Progenitor cell of endocrine pancreas (in vitro differentiated cells): ENCODE data around the gene LATS2. TPM values are rescaled to one million over a fixed set of nuclear protein-coding genes. Genes with fewer than 3 reads are reported as not detected.

Experiments used
- DNase-seq: peaks from one replicate; pipeline ENCODE4 v3.0.0; 2021; ENCODE audit warnings: low spot score; ENCODE audit not compliant: unreplicated experiment
- H3K27ac Mint-ChIP-seq: 2 replicates; pipeline ENCODE4 v1.8.0; 2021; ENCODE audit warnings: mild to moderate bottlenecking, moderate library complexity, mixed read lengths
- H3K27me3 Mint-ChIP-seq: 2 replicates; pipeline ENCODE4 v1.8.0; 2021; ENCODE audit warnings: mixed read lengths
- H3K36me3 Mint-ChIP-seq: 2 replicates; pipeline ENCODE4 v1.8.0; 2022; ENCODE audit warnings: mixed read lengths; ENCODE audit not compliant: insufficient read depth
- H3K4me1 Mint-ChIP-seq: 2 replicates; pipeline ENCODE4 v1.8.0; 2021; ENCODE audit warnings: low read depth, mixed read lengths
- H3K4me3 Mint-ChIP-seq: 2 replicates; pipeline ENCODE4 v1.8.0; 2021; ENCODE audit warnings: low read depth, mild to moderate bottlenecking, moderate library complexity, mixed read lengths
- H3K9me3 Mint-ChIP-seq: 2 replicates; pipeline ENCODE4 v1.8.0; 2021; ENCODE audit warnings: low read depth, mixed read lengths
- CTCF ChIP-seq: fragments of 200-600 bp; sonication (generic); IDR thresholded peaks from one replicate; pipeline ENCODE4 v1.5.0; 2021; ENCODE audit warnings: antibody characterized with exemption, mild to moderate bottlenecking; ENCODE audit not compliant: unreplicated experiment
- total RNA-seq: library from RNA; stranded (reverse); gene quantifications from 2 replicates; pipeline ENCODE4 v1.2.1, GENCODE V29; 2021

The LATS2 gene
- total RNA-seq, 1 donor from 2014 or later, result 15.2 TPM

- Mint-ChIP-seq H3K27ac (peak overlapping the region; percentile 62), H3K4me1 (peaks cover 4% of the 10 kb centered on the region), H3K27me3 (no peaks in the 10 kb centered on the region), H3K9me3 (peaks cover 3% of the 10 kb centered on the region), H3K36me3 (peaks cover 4% of the 10 kb centered on the region), H3K4me3 (no peak overlapping the region)
- TF ChIP-seq CTCF, result no peak
- no peak for DNase-seq
These were observed 55.0 kb downstream of the LATS2 start for GRCh38 chr13:21006141-21007005.

- Mint-ChIP-seq H3K27ac (no peak overlapping the region), H3K4me1 (peaks cover 1% of the 10 kb centered on the region), H3K27me3 (no peaks in the 10 kb centered on the region), H3K4me3 (no peak overlapping the region), H3K36me3 (peaks cover 6% of the 10 kb centered on the region), H3K9me3 (peaks cover under 1% of the 10 kb centered on the region)
- no peak for TF ChIP-seq CTCF
- no peak for DNase-seq
These were observed 56.2 kb downstream of the LATS2 start for GRCh38 chr13:21005193-21005592.

- no peak overlapping the region for H3K4me3 Mint-ChIP-seq
- no peaks in the 10 kb centered on the region for H3K9me3 Mint-ChIP-seq
- peak overlapping the region; percentile 8 for H3K27ac Mint-ChIP-seq
- H3K36me3 Mint-ChIP-seq, result peaks cover 7% of the 10 kb centered on the region
- TF ChIP-seq CTCF, result no peak
- DNase-seq, result no peak
- no peaks in the 10 kb centered on the region for H3K27me3 Mint-ChIP-seq
- H3K4me1 Mint-ChIP-seq, result peaks cover 1% of the 10 kb centered on the region
These were observed 59.9 kb downstream of the LATS2 start for GRCh38 chr13:21001471-21001870.

- Mint-ChIP-seq H3K27ac (no peak overlapping the region), H3K27me3 (no peaks in the 10 kb centered on the region), H3K36me3 (peaks cover 7% of the 10 kb centered on the region), H3K4me3 (no peak overlapping the region), H3K4me1 (peaks cover 1% of the 10 kb centered on the region), H3K9me3 (no peaks in the 10 kb centered on the region)
- TF ChIP-seq CTCF, result no peak
- DNase-seq, result no peak
These were observed 60.7 kb downstream of the LATS2 start for GRCh38 chr13:21000647-21001046.

GRCh38 chr13:20998649-20999415 lies 62.6 kb downstream of the LATS2 start:
- DNase-seq, result no peak
- TF ChIP-seq CTCF, result no peak
- Mint-ChIP-seq H3K4me3 (no peak overlapping the region), H3K27ac (no peak overlapping the region), H3K4me1 (peaks cover 2% of the 10 kb centered on the region), H3K9me3 (no peaks in the 10 kb centered on the region), H3K36me3 (peaks cover 9% of the 10 kb centered on the region), H3K27me3 (no peaks in the 10 kb centered on the region)
